Measurements from ENCODE around the gene TMEM120B. TPM values are rescaled to one million over a fixed set of nuclear protein-coding genes. Genes with fewer than 3 reads are reported as not detected.

The TMEM120B gene
- total RNA-seq, 1 experiment from 2014 or later = 15.5 TPM

- Histone ChIP-seq H3K9me3 (no peaks in the 10 kb centered on the region), H3K4me3 (ENCODE audit: low read depth, low read length) (peak overlapping the region; percentile 80), H3K36me3 (ENCODE audit: control insufficient read depth, insufficient read depth, low read length) (no peaks in the 10 kb centered on the region; the same call in 1 of the 2 replicates), H3K4me1 (peaks cover 19% of the 10 kb centered on the region), H3K27me3 (replicated peaks; ENCODE audit: control insufficient read depth, insufficient read depth, low read length) (no peaks in the 10 kb centered on the region)
- ChIA-PET CTCF (interaction anchor here (0.7 to 3.1 kb wide), 5 partner anchors 9 to 177 kb away, joined by 3 to 46 read pairs (median 5); partner anchors contain the start of gene RHOF), POLR2A (interaction anchor here (0.5 to 2.0 kb wide), 10 partner anchors 9 to 423 kb away, joined by 3 to 19 read pairs (median 8); partner anchors contain the start of genes DIABLO, PSMD9, RHOF and TMEM120B)
- Mint-ChIP-seq H3K36me3 (ENCODE audit: insufficient read depth, unreplicated experiment) (peaks cover 57% of the 10 kb centered on the region), H3K9me3 (ENCODE audit: unreplicated experiment) (no peaks in the 10 kb centered on the region), H3K4me1 (ENCODE audit: low read depth, unreplicated experiment) (peaks cover 20% of the 10 kb centered on the region), H3K27me3 (ENCODE audit: insufficient read depth, unreplicated experiment) (no peaks in the 10 kb centered on the region), H3K4me3 (ENCODE audit: unreplicated experiment) (peak overlapping the region; percentile 81), H3K27ac (ENCODE audit: unreplicated experiment) (peak overlapping the region; percentile 96)
- TF ChIP-seq, protein P1, sequence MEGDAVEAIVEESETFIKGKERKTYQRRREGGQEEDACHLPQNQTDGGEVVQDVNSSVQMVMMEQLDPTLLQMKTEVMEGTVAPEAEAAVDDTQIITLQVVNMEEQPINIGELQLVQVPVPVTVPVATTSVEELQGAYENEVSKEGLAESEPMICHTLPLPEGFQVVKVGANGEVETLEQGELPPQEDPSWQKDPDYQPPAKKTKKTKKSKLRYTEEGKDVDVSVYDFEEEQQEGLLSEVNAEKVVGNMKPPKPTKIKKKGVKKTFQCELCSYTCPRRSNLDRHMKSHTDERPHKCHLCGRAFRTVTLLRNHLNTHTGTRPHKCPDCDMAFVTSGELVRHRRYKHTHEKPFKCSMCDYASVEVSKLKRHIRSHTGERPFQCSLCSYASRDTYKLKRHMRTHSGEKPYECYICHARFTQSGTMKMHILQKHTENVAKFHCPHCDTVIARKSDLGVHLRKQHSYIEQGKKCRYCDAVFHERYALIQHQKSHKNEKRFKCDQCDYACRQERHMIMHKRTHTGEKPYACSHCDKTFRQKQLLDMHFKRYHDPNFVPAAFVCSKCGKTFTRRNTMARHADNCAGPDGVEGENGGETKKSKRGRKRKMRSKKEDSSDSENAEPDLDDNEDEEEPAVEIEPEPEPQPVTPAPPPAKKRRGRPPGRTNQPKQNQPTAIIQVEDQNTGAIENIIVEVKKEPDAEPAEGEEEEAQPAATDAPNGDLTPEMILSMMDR (IDR thresholded peaks at IDR 0.05; ENCODE audit: insufficient read depth in 1 of 2, low read depth in 1 of 2, low read length in 1 of 2, severe bottlenecking in 1 of 2, unreplicated experiment in 1 of 2) = no peak
- DNase-seq = peak; percentile 92 to 95
- intact Hi-C loops (cut with micrococcal nuclease; ENCODE audit: unreplicated experiment) = loop anchor here (10.0 kb wide), 1 partner anchor 732 kb away; no protein-coding TSS in a partner anchor
- TSS peak; percentile 19 for BruUV-seq (replicated peaks)
These were observed 90.5 kb downstream of the TMEM120B start for GRCh38 chr12:121802843-121803698.

DNA sequence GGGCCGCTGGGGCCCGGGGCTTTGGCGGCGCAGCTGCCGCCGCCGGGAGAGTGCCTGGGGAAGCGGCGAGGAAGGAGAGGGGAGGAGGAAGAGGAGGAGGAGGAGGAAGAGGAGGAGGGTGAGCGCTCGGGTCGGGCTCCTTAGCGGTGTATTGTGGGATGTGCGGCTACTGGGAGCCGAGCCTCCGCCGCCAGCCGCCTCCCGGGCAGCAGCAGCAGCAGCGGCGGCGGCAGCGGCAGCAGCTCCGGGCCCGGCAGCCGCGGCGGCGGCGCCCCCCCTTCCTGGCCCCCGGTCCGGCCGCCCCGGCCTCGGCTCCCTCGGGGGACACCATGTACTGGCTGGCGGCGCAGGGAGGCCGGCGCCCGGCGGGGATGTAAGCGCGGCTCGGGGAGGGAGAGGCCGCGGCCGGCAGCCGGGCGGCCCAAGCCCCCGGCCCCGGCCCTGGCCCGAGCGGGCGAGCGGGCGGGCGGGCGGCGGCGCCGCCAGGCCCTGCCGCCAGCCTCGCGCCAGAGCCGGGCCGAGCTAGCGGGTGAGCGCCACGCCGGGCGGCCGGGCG is 91.4 kb downstream of the TMEM120B start, which contains the start of gene SETD1B:
TSS of gene SETD1B (plus strand) at position 149 of the 556 bp plus-strand sequence. CDS start 729 bp downstream, outside the sequence.
- H3K27me3 Mint-ChIP-seq (ENCODE audit: insufficient read depth, unreplicated experiment) = no peaks in the 10 kb centered on the region
- BruUV-seq (replicated peaks) = no TSS peak
- no peaks in the 10 kb centered on the region for H3K9me3 ChIP-seq
- H3K36me3 ChIP-seq (ENCODE audit: control insufficient read depth, insufficient read depth, low read length) = no peaks in the 10 kb centered on the region
- H3K27me3 ChIP-seq (replicated peaks; ENCODE audit: control insufficient read depth, insufficient read depth, low read length) = no peaks in the 10 kb centered on the region
- peak within 1 kb of the TSS; percentile 81 for H3K4me3 Mint-ChIP-seq (ENCODE audit: unreplicated experiment)
- H3K4me3 ChIP-seq (ENCODE audit: low read depth, low read length) = peak within 1 kb of the TSS; percentile 80
- TF ChIP-seq, protein P1 (IDR thresholded peaks at IDR 0.05; ENCODE audit: insufficient read depth in 1 of 2, low read depth in 1 of 2, low read length in 1 of 2, severe bottlenecking in 1 of 2, unreplicated experiment in 1 of 2) = no peak
- H3K27ac Mint-ChIP-seq (ENCODE audit: unreplicated experiment) = peak within 1 kb of the TSS; percentile 96
- ChIA-PET CTCF (interaction anchor here (0.6 to 3.1 kb wide), 3 partner anchors 8 to 367 kb away, joined by 5 to 46 read pairs (median 13); partner anchors contain the start of gene RHOF), POLR2A (interaction anchor here (0.6 to 1.6 kb wide), 4 partner anchors 10 to 221 kb away, joined by 6 to 17 read pairs (median 10); partner anchors contain the start of genes PSMD9 and RHOF)
- peaks cover 53% of the 10 kb centered on the region for H3K36me3 Mint-ChIP-seq (ENCODE audit: insufficient read depth, unreplicated experiment)
- intact Hi-C loops (cut with micrococcal nuclease; ENCODE audit: unreplicated experiment) = loop anchor here (10.0 kb wide), 1 partner anchor 731 kb away; no protein-coding TSS in a partner anchor
- H3K4me1 Mint-ChIP-seq (ENCODE audit: low read depth, unreplicated experiment) = peaks cover 13% of the 10 kb centered on the region
- H3K4me1 ChIP-seq = peaks cover 11% of the 10 kb centered on the region
- no peaks in the 10 kb centered on the region for H3K9me3 Mint-ChIP-seq (ENCODE audit: unreplicated experiment)
- peak; percentile 54 to 57 for DNase-seq
